ENCODE data around the gene GPR78. TPM values are rescaled to one million over a fixed set of nuclear protein-coding genes. Genes with fewer than 3 reads are reported as not detected.

Gene GPR78
- total RNA-seq, 1 experiment from 2014 or later: not detected

GRCh38 chr4:8546766-8547107 is 33.5 kb upstream of the GPR78 start:
- DNase-seq (ENCODE audit: extremely low read depth, low read depth): no peak

- no peak for DNase-seq (ENCODE audit: extremely low read depth, low read depth)
These were observed 32.9 kb upstream of the GPR78 start for GRCh38 chr4:8547108-8547911.

GRCh38 chr4:8547912-8548730 is 32.1 kb upstream of the GPR78 start:
- no peak for DNase-seq (ENCODE audit: extremely low read depth, low read depth)

- no peak for DNase-seq (ENCODE audit: extremely low read depth, low read depth)
These were observed 31.4 kb upstream of the GPR78 start for GRCh38 chr4:8548731-8549351.

- DNase-seq (ENCODE audit: extremely low read depth, low read depth): no peak
These were observed 30.8 kb upstream of the GPR78 start for GRCh38 chr4:8549352-8549931.

- DNase-seq (ENCODE audit: extremely low read depth, low read depth): no peak
These were observed 29.5 kb upstream of the GPR78 start for GRCh38 chr4:8550691-8551090.

GRCh38 chr4:8552024-8552423 is 28.2 kb upstream of the GPR78 start:
- no peak for DNase-seq (ENCODE audit: extremely low read depth, low read depth)

GRCh38 chr4:8552581-8553205 is 27.5 kb upstream of the GPR78 start:
- no peak for DNase-seq (ENCODE audit: extremely low read depth, low read depth)

- no peak for DNase-seq (ENCODE audit: extremely low read depth, low read depth)
These were observed 27.0 kb upstream of the GPR78 start for GRCh38 chr4:8553216-8553615.

- DNase-seq (ENCODE audit: extremely low read depth, low read depth): no peak
These were observed 26.2 kb upstream of the GPR78 start for GRCh38 chr4:8553991-8554405.

GRCh38 chr4:8554555-8555100 is 25.6 kb upstream of the GPR78 start:
- no peak for DNase-seq (ENCODE audit: extremely low read depth, low read depth)

GRCh38 chr4:8555716-8556115 is 24.5 kb upstream of the GPR78 start:
- DNase-seq (ENCODE audit: extremely low read depth, low read depth): no peak

- DNase-seq (ENCODE audit: extremely low read depth, low read depth): no peak
These were observed 23.6 kb upstream of the GPR78 start for GRCh38 chr4:8556341-8557150.

GRCh38 chr4:8557151-8558076 is 22.8 kb upstream of the GPR78 start:
- DNase-seq (ENCODE audit: extremely low read depth, low read depth): no peak

GRCh38 chr4:8558080-8558960 is 21.9 kb upstream of the GPR78 start:
- no peak for DNase-seq (ENCODE audit: extremely low read depth, low read depth)

GRCh38 chr4:8559011-8559410 is 21.2 kb upstream of the GPR78 start:
- DNase-seq (ENCODE audit: extremely low read depth, low read depth): no peak

GRCh38 chr4:8559524-8560264 is 20.5 kb upstream of the GPR78 start:
- no peak for DNase-seq (ENCODE audit: extremely low read depth, low read depth)

Data from NCI-H460 (cell line).